SU-DHL-6 (cell line): Measurements from ENCODE around the gene KCNC1.

ENCODE experiments used
- H2AFZ ChIP-seq: fragments of 200-600 bp; sonication (generic); 2 replicates; pipeline ENCODE4 v1.6.1; 2014; ENCODE audit warnings: low read depth, mild to moderate bottlenecking, moderate library complexity, mixed read lengths, antibody characterized with exemption, low read length; ENCODE audit not compliant: severe bottlenecking
- H3F3A ChIP-seq: fragments of 200-600 bp; shearing (Covaris generic); 2 replicates; pipeline ENCODE4 v1.6.0; 2016; ENCODE audit warnings: antibody characterized with exemption, mild to moderate bottlenecking; ENCODE audit not compliant: insufficient read depth
- H3K27ac ChIP-seq: fragments of 200-600 bp; sonication (generic); 2 replicates; pipeline ENCODE4 v1.5.1; 2016; ENCODE audit warnings: low read depth, mild to moderate bottlenecking, low read length, moderate library complexity, mixed read lengths
- H3K27me3 ChIP-seq: fragments of 200-600 bp; sonication (generic), shearing (Covaris generic); 2 replicates; pipeline ENCODE4 v1.6.0; 2014; ENCODE audit warnings: mild to moderate bottlenecking, low read length
- H3K36me3 ChIP-seq: fragments of 200-600 bp; sonication (generic); 2 replicates; pipeline ENCODE4 v1.6.1; 2014; ENCODE audit warnings: mild to moderate bottlenecking, low read length, mixed read lengths
- H3K4me2 ChIP-seq: fragments of 300-600, 200-600 bp; shearing (Covaris generic), sonication (generic); 2 replicates; pipeline ENCODE4 v1.6.0; 2014; ENCODE audit warnings: low read length, low read depth, mild to moderate bottlenecking; ENCODE audit not compliant: poor library complexity, severe bottlenecking
- H3K4me3 ChIP-seq: fragments of 200-600 bp; sonication (generic); 2 replicates; pipeline ENCODE4 v1.5.1; 2014; ENCODE audit warnings: antibody characterized with exemption, low read length, mild to moderate bottlenecking, mixed read lengths; ENCODE audit not compliant: insufficient read depth, poor library complexity, severe bottlenecking
- H3K79me2 ChIP-seq: fragments of 200-600 bp; sonication (generic); 2 replicates; pipeline ENCODE4 v1.6.1; 2014; ENCODE audit warnings: mild to moderate bottlenecking, low read length, moderate library complexity; ENCODE audit not compliant: insufficient read depth
- H3K9ac ChIP-seq: fragments of 200-600 bp; sonication (generic); 2 replicates; pipeline ENCODE4 v1.7.0; 2014; ENCODE audit warnings: mild to moderate bottlenecking, low read length
- H3K9me2 ChIP-seq: fragments of 200-600 bp; sonication (generic); replicated peaks from 2 replicates; pipeline ENCODE4 v1.6.1; 2014; ENCODE audit warnings: low read length; ENCODE audit not compliant: insufficient read depth
- H3K9me3 ChIP-seq: fragments of 200-600 bp; sonication (generic); 2 replicates; pipeline ENCODE4 v1.6.1; 2014; ENCODE audit warnings: low read length, mixed read lengths; ENCODE audit not compliant: insufficient read depth
- H4K20me1 ChIP-seq: fragments of 200-600 bp; sonication (generic); 2 replicates; pipeline ENCODE4 v1.6.1; 2014; ENCODE audit warnings: low read depth, mild to moderate bottlenecking, antibody characterized with exemption, low read length, moderate library complexity, mixed read lengths
- CTCF ChIP-seq: fragments of 200-600 bp; sonication (generic); IDR thresholded peaks from one replicate; pipeline ENCODE4 v1.5.1; 2017; ENCODE audit warnings: antibody characterized with exemption, mild to moderate bottlenecking, low read length, moderate library complexity; ENCODE audit not compliant: insufficient read depth, poor library complexity, severe bottlenecking
- EZH2phosphoT487 ChIP-seq: fragments of 200-600 bp; sonication (generic), shearing (Covaris generic); conservative IDR thresholded peaks from 2 replicates; pipeline ENCODE4 v1.6.1; 2018; ENCODE audit warnings: mild to moderate bottlenecking, antibody characterized with exemption, low read length, moderate library complexity, mixed read lengths

The KCNC1 gene

GRCh38 chr11:17782603-17783337, 48.2 kb downstream of the KCNC1 start:
- H3K36me3 ChIP-seq: no peaks in the 10 kb centered on the region
- no peak overlapping the region for H3K4me2 ChIP-seq
- no peak overlapping the region for H3K27ac ChIP-seq
- no peaks in the 10 kb centered on the region for H3F3A ChIP-seq
- TF ChIP-seq EZH2phosphoT487: no peak
- H3K9me2 ChIP-seq: no peaks in the 10 kb centered on the region
- no peaks in the 10 kb centered on the region for H3K79me2 ChIP-seq
- no peaks in the 10 kb centered on the region for H3K9me3 ChIP-seq
- no peak overlapping the region for H2AFZ ChIP-seq
- H3K9ac ChIP-seq: no peak overlapping the region
- H3K4me3 ChIP-seq: no peak overlapping the region
- no peaks in the 10 kb centered on the region for H3K27me3 ChIP-seq
- no peaks in the 10 kb centered on the region for H4K20me1 ChIP-seq

- Histone ChIP-seq H3K9me2 (no peaks in the 10 kb centered on the region), H3K9ac (no peak overlapping the region), H3K79me2 (no peaks in the 10 kb centered on the region), H3K9me3 (no peaks in the 10 kb centered on the region), H3K4me2 (no peak overlapping the region), H3K27me3 (no peaks in the 10 kb centered on the region), H3K27ac (no peak overlapping the region), H3K36me3 (no peaks in the 10 kb centered on the region), H3F3A (no peaks in the 10 kb centered on the region), H2AFZ (no peak overlapping the region), H4K20me1 (no peaks in the 10 kb centered on the region), H3K4me3 (no peak overlapping the region)
- TF ChIP-seq EZH2phosphoT487 (no peak), CTCF (no peak)
Observed at GRCh38 chr11:17783878-17784277, 49.3 kb downstream of the KCNC1 start.

- no peaks in the 10 kb centered on the region for H4K20me1 ChIP-seq
- no peaks in the 10 kb centered on the region for H3K9me3 ChIP-seq
- H2AFZ ChIP-seq: no peak overlapping the region
- H3K9me2 ChIP-seq: no peaks in the 10 kb centered on the region
- no peaks in the 10 kb centered on the region for H3K36me3 ChIP-seq
- H3F3A ChIP-seq: no peaks in the 10 kb centered on the region
- H3K9ac ChIP-seq: no peak overlapping the region
- H3K27me3 ChIP-seq: no peaks in the 10 kb centered on the region
- no peak for TF ChIP-seq CTCF
- TF ChIP-seq EZH2phosphoT487: no peak
- H3K79me2 ChIP-seq: no peaks in the 10 kb centered on the region
- no peak overlapping the region for H3K4me3 ChIP-seq
- no peak overlapping the region for H3K27ac ChIP-seq
- H3K4me2 ChIP-seq: no peak overlapping the region
Observed at GRCh38 chr11:17786824-17787525, 52.4 kb downstream of the KCNC1 start.

- Histone ChIP-seq H3K36me3 (no peaks in the 10 kb centered on the region), H3K9me3 (no peaks in the 10 kb centered on the region), H3K4me3 (no peak overlapping the region), H4K20me1 (no peaks in the 10 kb centered on the region), H2AFZ (no peak overlapping the region), H3K27ac (no peak overlapping the region), H3K4me2 (no peak overlapping the region), H3K9me2 (no peaks in the 10 kb centered on the region), H3F3A (no peaks in the 10 kb centered on the region), H3K27me3 (no peaks in the 10 kb centered on the region), H3K9ac (no peak overlapping the region), H3K79me2 (no peaks in the 10 kb centered on the region)
- TF ChIP-seq CTCF (no peak), EZH2phosphoT487 (no peak)
Observed at GRCh38 chr11:17788084-17788483, 53.5 kb downstream of the KCNC1 start.
